Activated B cell treated with CpG ODN at 0.5 μM for 24 hours (primary cell): Measurements from ENCODE around the gene EGFR. TPM values are rescaled to one million over a fixed set of nuclear protein-coding genes. Genes with fewer than 3 reads are reported as not detected.

ENCODE experiments used
- ATAC-seq: fragments of 200-7000 bp; cut with Tn5 transposase; one replicate; pipeline ENCODE4 v1.10.0; 2021; ENCODE audit warnings: low read depth, mild to moderate bottlenecking, moderate library complexity
- CTCF ChIA-PET: fragments of 350-600 bp; sonication (Branson Sonifier 250); formaldehyde crosslinking; loops from one replicate; lab custom pipeline; 2021; ENCODE audit warnings: antibody characterized with exemption; lab: Charles Lee
- POLR2A ChIA-PET: fragments of 350-600 bp; sonication (Branson Sonifier 250); formaldehyde crosslinking; loops from one replicate; lab custom pipeline; 2021; ENCODE audit warnings: antibody characterized with exemption; lab: Charles Lee
- DNase-seq: peaks from one replicate; pipeline ENCODE4 v3.0.0; 2022
- H3K27ac Mint-ChIP-seq: one replicate; pipeline ENCODE4 v1.8.0; 2020; ENCODE audit warnings: mixed read lengths
- H3K27me3 Mint-ChIP-seq: one replicate; pipeline ENCODE4 v1.8.0; 2021; ENCODE audit warnings: mixed read lengths
- H3K36me3 Mint-ChIP-seq: one replicate; pipeline ENCODE4 v1.8.0; 2021; ENCODE audit warnings: low read depth, mixed read lengths
- H3K4me1 Mint-ChIP-seq: one replicate; pipeline ENCODE4 v1.8.0; 2021; ENCODE audit warnings: mixed read lengths
- H3K4me3 Mint-ChIP-seq: one replicate; pipeline ENCODE4 v1.8.0; 2020; ENCODE audit warnings: mild to moderate bottlenecking, mixed read lengths
- H3K9me3 Mint-ChIP-seq: one replicate; pipeline ENCODE4 v1.8.0; 2020; ENCODE audit warnings: mixed read lengths
- intact Hi-C: fragments of 100-400 bp; cut with micrococcal nuclease; formaldehyde crosslinking; loops from one replicate; pipeline ENCODE4 v1.15.1; 2024
- total RNA-seq: library from RNA; stranded (reverse); gene quantifications from 2 replicates; pipeline ENCODE4 v1.2.3, GENCODE V29; 2022
- TF ChIP-seq, protein P1 (sequence below): fragments of 200-600 bp; IDR thresholded peaks from one replicate; pipeline ENCODE4 v1.8.0; 2022; ENCODE audit warnings: antibody characterized with exemption, mild to moderate bottlenecking

Gene EGFR
- total RNA-seq, 1 donor from 2014 or later, result not detected

DNA sequence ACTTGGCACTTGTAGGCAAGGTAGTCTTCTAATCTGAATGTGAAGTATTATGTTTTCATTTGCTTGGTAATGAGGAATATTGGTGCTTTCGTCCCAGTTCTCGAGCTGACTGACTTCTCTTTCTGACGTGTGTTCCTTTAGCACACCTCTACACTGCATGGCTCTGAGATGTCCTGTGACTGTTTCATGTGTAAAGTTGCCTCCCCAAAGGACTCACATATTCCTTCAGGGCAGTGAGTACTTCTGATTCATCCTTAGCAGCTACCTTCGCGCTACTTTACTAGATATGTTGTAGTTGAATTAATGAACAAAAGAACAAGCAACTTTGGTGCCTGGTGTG lies 113.7 kb downstream of the EGFR start:
- H3K36me3 Mint-ChIP-seq, result no peaks in the 10 kb centered on the region
- ATAC-seq (no peak), DNase-seq (no peak)
- peaks cover 1% of the 10 kb centered on the region for H3K9me3 Mint-ChIP-seq
- H3K27me3 Mint-ChIP-seq, result peaks cover 14% of the 10 kb centered on the region
- TF ChIP-seq, protein P1, sequence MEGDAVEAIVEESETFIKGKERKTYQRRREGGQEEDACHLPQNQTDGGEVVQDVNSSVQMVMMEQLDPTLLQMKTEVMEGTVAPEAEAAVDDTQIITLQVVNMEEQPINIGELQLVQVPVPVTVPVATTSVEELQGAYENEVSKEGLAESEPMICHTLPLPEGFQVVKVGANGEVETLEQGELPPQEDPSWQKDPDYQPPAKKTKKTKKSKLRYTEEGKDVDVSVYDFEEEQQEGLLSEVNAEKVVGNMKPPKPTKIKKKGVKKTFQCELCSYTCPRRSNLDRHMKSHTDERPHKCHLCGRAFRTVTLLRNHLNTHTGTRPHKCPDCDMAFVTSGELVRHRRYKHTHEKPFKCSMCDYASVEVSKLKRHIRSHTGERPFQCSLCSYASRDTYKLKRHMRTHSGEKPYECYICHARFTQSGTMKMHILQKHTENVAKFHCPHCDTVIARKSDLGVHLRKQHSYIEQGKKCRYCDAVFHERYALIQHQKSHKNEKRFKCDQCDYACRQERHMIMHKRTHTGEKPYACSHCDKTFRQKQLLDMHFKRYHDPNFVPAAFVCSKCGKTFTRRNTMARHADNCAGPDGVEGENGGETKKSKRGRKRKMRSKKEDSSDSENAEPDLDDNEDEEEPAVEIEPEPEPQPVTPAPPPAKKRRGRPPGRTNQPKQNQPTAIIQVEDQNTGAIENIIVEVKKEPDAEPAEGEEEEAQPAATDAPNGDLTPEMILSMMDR, result no peak
- ChIA-PET CTCF (no interaction called here), POLR2A (no interaction called here)
- no peak overlapping the region for H3K4me3 Mint-ChIP-seq
- peaks cover 2% of the 10 kb centered on the region for H3K4me1 Mint-ChIP-seq
- no peak overlapping the region for H3K27ac Mint-ChIP-seq
- intact Hi-C loops, result no loop called here

DNA sequence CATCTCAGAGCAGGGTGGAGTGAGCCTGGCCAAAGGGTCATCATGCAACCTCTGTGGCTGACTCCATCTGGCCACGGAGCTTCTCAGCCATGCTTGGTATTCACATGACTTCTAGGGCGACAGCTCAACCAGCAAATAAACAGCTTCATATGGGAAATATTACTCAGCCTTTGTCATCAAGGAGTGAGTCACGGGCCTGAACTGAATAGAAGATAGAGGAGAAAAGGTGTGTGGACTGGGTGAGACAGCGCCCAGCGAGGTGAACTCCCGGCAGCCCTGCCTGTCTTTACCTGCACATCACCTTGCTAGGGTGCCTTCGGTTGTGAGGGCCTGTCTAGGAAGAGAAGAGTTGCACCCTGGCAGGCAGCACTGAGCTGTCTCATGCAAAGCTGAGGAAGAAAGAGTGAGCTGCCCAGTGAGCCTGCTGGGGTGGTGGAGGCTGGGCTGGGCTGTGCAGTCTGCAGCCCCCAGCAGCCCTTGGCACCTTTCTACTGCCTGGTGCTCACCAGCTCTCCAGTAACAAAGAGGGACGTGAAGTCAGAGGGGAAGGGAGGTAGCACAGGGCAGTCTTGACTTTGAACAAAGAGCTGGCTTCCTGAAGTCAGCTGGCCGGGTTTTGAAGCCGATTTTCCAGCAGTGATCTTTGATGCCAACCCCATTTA lies 114.2 kb downstream of the EGFR start:
- ATAC-seq (peak; percentile 18), DNase-seq (no peak)
- H3K27ac Mint-ChIP-seq, result no peak overlapping the region
- H3K27me3 Mint-ChIP-seq, result peaks cover 14% of the 10 kb centered on the region
- H3K36me3 Mint-ChIP-seq, result no peaks in the 10 kb centered on the region
- POLR2A ChIA-PET, result no interaction called here
- peaks cover 4% of the 10 kb centered on the region for H3K9me3 Mint-ChIP-seq
- CTCF ChIA-PET, result no interaction called here
- no peak overlapping the region for H3K4me3 Mint-ChIP-seq
- H3K4me1 Mint-ChIP-seq, result peaks cover 2% of the 10 kb centered on the region
- intact Hi-C loops, result no loop called here
- TF ChIP-seq, protein P1, result no peak

DNA sequence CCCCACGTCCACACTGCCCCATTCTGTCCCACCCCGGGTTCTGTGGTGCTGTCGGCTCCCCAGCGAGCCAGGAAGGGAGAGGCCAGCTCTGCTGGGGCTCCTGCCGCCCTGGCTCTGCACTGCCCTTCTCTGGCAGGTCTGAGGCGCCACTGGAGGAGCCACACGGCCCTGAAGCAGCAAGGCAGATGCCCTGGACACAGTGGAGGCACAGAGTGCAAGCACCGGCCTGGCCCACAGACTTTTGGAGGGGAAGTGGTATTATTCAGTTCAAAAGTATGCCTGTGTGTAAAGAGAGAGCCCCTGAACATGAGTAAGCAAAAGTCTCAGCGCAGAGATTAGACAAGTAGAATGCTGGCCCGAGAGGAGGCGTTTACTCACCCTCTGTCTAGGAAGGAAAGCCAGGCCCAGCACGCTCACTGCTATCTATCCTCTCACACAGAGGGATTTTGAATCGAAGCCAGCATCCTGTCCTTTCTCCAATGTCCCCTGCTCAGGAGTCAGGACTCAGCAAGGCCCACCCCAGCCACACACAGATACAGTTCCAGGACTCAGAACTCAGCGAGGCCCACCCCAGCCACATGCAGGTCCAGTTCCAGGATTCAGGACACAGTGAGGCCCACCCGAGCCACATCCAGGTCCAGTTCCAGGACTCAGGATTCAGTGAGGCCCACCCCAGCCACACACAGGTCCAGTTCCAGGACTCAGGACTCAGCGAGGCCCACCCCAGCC lies 115.0 kb downstream of the EGFR start:
- peaks cover 6% of the 10 kb centered on the region for H3K9me3 Mint-ChIP-seq
- no peak overlapping the region for H3K27ac Mint-ChIP-seq
- intact Hi-C loops, result no loop called here
- H3K36me3 Mint-ChIP-seq, result no peaks in the 10 kb centered on the region
- H3K4me1 Mint-ChIP-seq, result peaks cover 2% of the 10 kb centered on the region
- CTCF ChIA-PET, result no interaction called here
- ATAC-seq, result no peak
- H3K4me3 Mint-ChIP-seq, result no peak overlapping the region
- TF ChIP-seq, protein P1, result no peak
- POLR2A ChIA-PET, result no interaction called here
- DNase-seq, result no peak
- peaks cover 14% of the 10 kb centered on the region for H3K27me3 Mint-ChIP-seq

DNA sequence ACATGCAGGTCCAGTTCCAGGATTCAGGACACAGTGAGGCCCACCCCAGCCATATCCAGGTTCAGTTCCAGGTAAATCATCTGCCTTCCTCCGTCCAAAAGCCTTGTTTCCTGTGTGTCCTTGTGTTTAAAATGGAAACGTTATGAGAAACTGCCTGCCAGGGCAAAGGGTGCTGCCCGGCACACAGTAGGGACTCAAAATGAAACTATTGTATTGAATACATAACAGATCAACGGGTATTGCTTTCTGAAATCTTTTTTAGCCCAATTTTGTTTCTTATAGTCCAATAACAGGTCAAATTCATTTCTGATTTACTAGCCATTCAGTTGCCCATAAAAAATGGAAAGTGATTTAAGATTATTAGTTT lies 115.5 kb downstream of the EGFR start:
- POLR2A ChIA-PET, result no interaction called here
- H3K9me3 Mint-ChIP-seq, result peaks cover 11% of the 10 kb centered on the region
- CTCF ChIA-PET, result no interaction called here

DNA sequence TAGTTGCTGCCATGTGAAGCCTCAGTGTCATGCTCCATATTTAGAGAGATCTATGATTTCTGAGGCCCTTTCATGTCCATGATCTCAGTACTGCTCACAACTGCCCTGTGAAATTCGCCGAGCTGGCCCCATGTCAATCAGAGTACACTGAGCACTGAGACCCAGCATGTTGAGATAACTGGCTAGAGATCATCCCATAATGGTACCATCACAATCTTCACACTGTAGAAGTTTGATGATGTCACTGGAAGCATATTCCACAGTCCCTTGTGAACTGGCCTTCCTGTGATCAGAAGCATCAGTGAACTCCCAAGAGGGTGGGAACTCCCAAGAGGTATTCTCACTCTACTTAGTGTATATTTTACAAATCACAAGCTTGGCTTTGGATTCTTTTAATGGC lies 116.0 kb downstream of the EGFR start:
- no peak for DNase-seq
- POLR2A ChIA-PET, result no interaction called here
- H3K9me3 Mint-ChIP-seq, result peaks cover 11% of the 10 kb centered on the region
- H3K4me3 Mint-ChIP-seq, result no peak overlapping the region
- H3K36me3 Mint-ChIP-seq, result no peaks in the 10 kb centered on the region
- TF ChIP-seq, protein P1, result no peak
- peaks cover 14% of the 10 kb centered on the region for H3K27me3 Mint-ChIP-seq
- no peak overlapping the region for H3K27ac Mint-ChIP-seq
- peaks cover 2% of the 10 kb centered on the region for H3K4me1 Mint-ChIP-seq
- intact Hi-C loops, result no loop called here
- CTCF ChIA-PET, result no interaction called here
- no peak for ATAC-seq

More for the DNA sequence above, 115.5 kb downstream of the EGFR start:
- Mint-ChIP-seq H3K4me1 (peaks cover 2% of the 10 kb centered on the region), H3K4me3 (no peak overlapping the region), H3K36me3 (no peaks in the 10 kb centered on the region), H3K27ac (no peak overlapping the region), H3K27me3 (peaks cover 14% of the 10 kb centered on the region)
- DNase-seq, result no peak
- intact Hi-C loops, result no loop called here
- ATAC-seq, result no peak
- TF ChIP-seq, protein P1, result no peak
